K562 (cell line): Measurements from ENCODE around the gene COX20. TPM values are rescaled to one million over a fixed set of nuclear protein-coding genes. Genes with fewer than 3 reads are reported as not detected.

ENCODE experiments used
- CREBBP ChIP-seq: IDR thresholded peaks from one replicate; pipeline ENCODE4 v1.6.1; 2012; ENCODE audit warnings: low read depth, mild to moderate bottlenecking, control low read depth, inconsistent platforms, low read length
- GATA2 ChIP-seq: sonication (generic); formaldehyde crosslinking; IDR thresholded peaks from 2 replicates; pipeline ENCODE4 v1.4.0; 2020; ENCODE audit warnings: mild to moderate bottlenecking, missing genetic modification reagents
- HMGN3 ChIP-seq: IDR thresholded peaks from 2 replicates; pipeline ENCODE4 v1.6.1; 2011; ENCODE audit warnings: borderline replicate concordance, low read depth, mild to moderate bottlenecking, mixed read lengths, low read length; ENCODE audit not compliant: insufficient read length; ENCODE audit errors: extremely low read depth
- KAT7 ChIP-seq: sonication (generic); formaldehyde crosslinking; IDR thresholded peaks from 2 replicates; pipeline ENCODE4 v1.8.0; 2022; ENCODE audit warnings: missing genetic modification reagents, mild to moderate bottlenecking, borderline replicate concordance
- MAZ ChIP-seq, 2 experiments: fragments of 450-650 bp in 1 of 2; sonication (generic) in 1 of 2; formaldehyde crosslinking; IDR thresholded peaks in 1 of 2; conservative IDR thresholded peaks in 1 of 2; 2 replicates each; pipeline versions ENCODE4 v1.4.0 to v1.5.0; 2020; ENCODE audit warnings: mild to moderate bottlenecking in 1 of 2, missing genetic modification reagents in 1 of 2
- MCM2 ChIP-seq: fragments of 450-650 bp; IDR thresholded peaks from 2 replicates; pipeline ENCODE4 v1.6.1; 2017; ENCODE audit warnings: low read depth, mild to moderate bottlenecking
- NFXL1 ChIP-seq: fragments of 450-650 bp; formaldehyde crosslinking; IDR thresholded peaks from 2 replicates; pipeline ENCODE4 v1.4.0; 2021; ENCODE audit warnings: mild to moderate bottlenecking
- PHF8 ChIP-seq: fragments of 200-600 bp; sonication (generic); IDR thresholded peaks from 2 replicates; pipeline ENCODE4 v1.6.1; 2012; ENCODE audit warnings: mixed run types, mild to moderate bottlenecking, inconsistent platforms, low read length, moderate library complexity, borderline replicate concordance
- RHOXF2B ChIP-seq: fragments of 250-450 bp; sonication (Bioruptor Pico); conservative IDR thresholded peaks from 2 replicates; pipeline ENCODE4 v1.5.1; 2021
- SIN3A ChIP-seq, 2 experiments: fragments of 150-350 bp in 1 of 2; IDR thresholded peaks; 2 replicates each; pipeline ENCODE4 v1.6.1; 2011 to 2016; ENCODE audit warnings: borderline replicate concordance in 2 of 2, low read depth in 2 of 2, low read length in 2 of 2, mild to moderate bottlenecking in 2 of 2, moderate library complexity in 2 of 2; ENCODE audit not compliant: control insufficient read depth in 1 of 2
- SMARCA4 ChIP-seq: fragments of 450-650 bp; IDR thresholded peaks from 2 replicates; pipeline ENCODE4 v1.6.1; 2016
- ZNF41 ChIP-seq: fragments of 250-450 bp; sonication (Bioruptor Pico); conservative IDR thresholded peaks from 2 replicates; pipeline ENCODE4 v1.4.0; 2020; ENCODE audit warnings: mild to moderate bottlenecking
- ZNF79 ChIP-seq: fragments of 250-450 bp; sonication (Bioruptor Pico); IDR thresholded peaks from 2 replicates; pipeline ENCODE4 v1.4.0; 2020; ENCODE audit warnings: low read depth, mild to moderate bottlenecking, moderate library complexity
- polyA plus RNA-seq, 8 experiments: library from polyadenylated mRNA; depleted of rRNA in 4 of 8; stranded (reverse) in 5 of 8; unstranded in 3 of 8; fragments of >200 nt; fragmentation: Nextera tagmentation in 2 of 8; fragmentation: Illumina TruSeq in 1 of 8; extraction: Ambion mirVana in 2 of 8; extraction: Trizol in 1 of 8; gene quantifications; 2 replicates each; pipeline versions ENCODE4 v1.2.1 to v1.2.3, GENCODE V29; 2011 to 2014; ENCODE audit warnings: inconsistent platforms in 1 of 8, missing spikeins in 1 of 8
- total RNA-seq, 7 experiments: library from RNA; depleted of rRNA in 6 of 7; stranded (reverse); fragments of >200 nt in 6 of 7; fragmentation: Illumina TruSeq in 2 of 7; extraction: Trizol in 2 of 7; gene quantifications; 2 replicates each; pipeline versions ENCODE4 v1.2.1 to v1.2.3, GENCODE V29; 2011 to 2021; ENCODE audit warnings: low replicate concordance in 1 of 7
- TF ChIP-seq, protein P1 (sequence below): sonication (generic); formaldehyde crosslinking; IDR thresholded peaks from 2 replicates; pipeline ENCODE4 v1.4.0; 2020; ENCODE audit warnings: mild to moderate bottlenecking, missing genetic modification reagents
- TF ChIP-seq, protein P2 (sequence below): fragments of 450-650 bp; formaldehyde crosslinking; IDR thresholded peaks from 2 replicates; pipeline ENCODE4 v1.4.0; 2022; ENCODE audit warnings: mild to moderate bottlenecking, moderate library complexity
- TF ChIP-seq, protein P3 (sequence below): fragments of 250-450 bp; sonication (Bioruptor Pico); IDR thresholded peaks from 2 replicates; pipeline ENCODE4 v1.8.0; 2022; ENCODE audit warnings: moderate library complexity, mild to moderate bottlenecking, inconsistent platforms
- TF ChIP-seq, protein P4 (sequence below): fragments of 250-450 bp; sonication (Bioruptor Pico); IDR thresholded peaks from 2 replicates; pipeline ENCODE4 v1.8.0; 2022; ENCODE audit warnings: moderate library complexity, mild to moderate bottlenecking, inconsistent platforms
- TF ChIP-seq, protein P5 (sequence below): fragments of 250-450 bp; sonication (Bioruptor Pico); IDR thresholded peaks from 2 replicates; pipeline ENCODE4 v1.6.1; 2021; ENCODE audit warnings: mild to moderate bottlenecking
- TF ChIP-seq, protein P6 (sequence below): fragments of 250-450 bp; sonication (Bioruptor Pico); IDR thresholded peaks from 2 replicates; pipeline ENCODE4 v1.5.0; 2020; ENCODE audit warnings: mild to moderate bottlenecking, borderline replicate concordance

The COX20 gene
- total and polyA plus RNA-seq, 9 of the 15 experiments (the other 6 are each of a cell fraction or from before 2014, with no cell fraction given), result 41.5 to 192 (median 84.3) TPM

DNA sequence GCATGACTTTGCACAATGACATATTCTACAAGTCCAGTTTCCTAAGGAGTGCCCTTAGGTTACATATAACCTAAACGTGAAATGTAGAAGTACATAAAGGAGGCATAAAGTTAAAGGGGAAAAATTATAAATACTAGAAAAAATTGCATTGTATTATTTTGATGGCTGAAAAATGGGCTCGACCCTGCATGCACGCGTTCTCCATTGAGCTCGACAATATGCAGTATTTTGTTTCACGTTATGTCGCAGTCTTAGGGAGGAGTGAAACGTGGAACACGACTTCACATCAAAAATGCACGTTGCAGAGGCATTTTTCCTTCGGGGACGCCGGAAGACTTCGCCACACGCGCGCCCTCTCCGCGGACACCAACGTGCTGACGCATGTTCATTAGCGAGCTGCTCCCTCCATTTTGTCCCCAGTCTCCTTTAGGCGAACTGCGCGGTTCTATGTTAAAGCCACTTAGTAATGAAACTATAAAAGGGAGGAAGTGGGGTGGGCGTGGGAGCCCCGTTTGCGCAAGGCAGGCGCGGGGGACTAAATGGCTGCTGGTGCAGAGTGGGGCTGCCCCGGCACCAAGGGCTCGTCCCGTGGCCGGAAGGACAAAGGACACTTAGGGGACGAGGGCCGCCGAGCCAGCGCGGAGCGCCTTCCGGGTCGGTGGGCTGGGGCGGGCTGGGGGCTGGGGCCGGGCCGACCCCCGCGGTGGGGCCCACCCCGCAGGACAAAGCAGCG is 749 bp upstream of the COX20 start (continued):
- TF ChIP-seq, protein P1, sequence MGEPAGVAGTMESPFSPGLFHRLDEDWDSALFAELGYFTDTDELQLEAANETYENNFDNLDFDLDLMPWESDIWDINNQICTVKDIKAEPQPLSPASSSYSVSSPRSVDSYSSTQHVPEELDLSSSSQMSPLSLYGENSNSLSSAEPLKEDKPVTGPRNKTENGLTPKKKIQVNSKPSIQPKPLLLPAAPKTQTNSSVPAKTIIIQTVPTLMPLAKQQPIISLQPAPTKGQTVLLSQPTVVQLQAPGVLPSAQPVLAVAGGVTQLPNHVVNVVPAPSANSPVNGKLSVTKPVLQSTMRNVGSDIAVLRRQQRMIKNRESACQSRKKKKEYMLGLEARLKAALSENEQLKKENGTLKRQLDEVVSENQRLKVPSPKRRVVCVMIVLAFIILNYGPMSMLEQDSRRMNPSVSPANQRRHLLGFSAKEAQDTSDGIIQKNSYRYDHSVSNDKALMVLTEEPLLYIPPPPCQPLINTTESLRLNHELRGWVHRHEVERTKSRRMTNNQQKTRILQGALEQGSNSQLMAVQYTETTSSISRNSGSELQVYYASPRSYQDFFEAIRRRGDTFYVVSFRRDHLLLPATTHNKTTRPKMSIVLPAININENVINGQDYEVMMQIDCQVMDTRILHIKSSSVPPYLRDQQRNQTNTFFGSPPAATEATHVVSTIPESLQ (CRISPR knock-in tag), result no peak; the same call in none of the 2 replicates
- TF ChIP-seq RHOXF2B (CRISPR knock-in tag) (no peak), SIN3A (IDR thresholded peaks at IDR 0.05; ENCODE audit: borderline replicate concordance in 2 of 2, control insufficient read depth in 1 of 2, low read depth in 2 of 2, low read length in 2 of 2) (no peak; a peak in 1 of 4 replicates), PHF8 (peak; percentile 67), MCM2 (no peak), MAZ (CRISPR knock-in tag; conservative IDR thresholded peaks at IDR 0.05 in 1 of 2, IDR thresholded peaks at IDR 0.05 in 1 of 2) (no peak), ZNF41 (0 out of 2 replicates have a peak, but pooled peaks have one; percentile 29), HMGN3 (peak; percentile 75), SMARCA4 (peak; percentile 67), GATA2 (no peak), NFXL1 (CRISPR knock-in tag) (no peak), KAT7 (CRISPR knock-in tag) (no peak), ZNF79 (0 out of 2 replicates have a peak, but pooled peaks have one; percentile 7), CREBBP (no peak)
- TF ChIP-seq, protein P2, sequence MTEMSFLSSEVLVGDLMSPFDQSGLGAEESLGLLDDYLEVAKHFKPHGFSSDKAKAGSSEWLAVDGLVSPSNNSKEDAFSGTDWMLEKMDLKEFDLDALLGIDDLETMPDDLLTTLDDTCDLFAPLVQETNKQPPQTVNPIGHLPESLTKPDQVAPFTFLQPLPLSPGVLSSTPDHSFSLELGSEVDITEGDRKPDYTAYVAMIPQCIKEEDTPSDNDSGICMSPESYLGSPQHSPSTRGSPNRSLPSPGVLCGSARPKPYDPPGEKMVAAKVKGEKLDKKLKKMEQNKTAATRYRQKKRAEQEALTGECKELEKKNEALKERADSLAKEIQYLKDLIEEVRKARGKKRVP, result no peak
- TF ChIP-seq, protein P3, sequence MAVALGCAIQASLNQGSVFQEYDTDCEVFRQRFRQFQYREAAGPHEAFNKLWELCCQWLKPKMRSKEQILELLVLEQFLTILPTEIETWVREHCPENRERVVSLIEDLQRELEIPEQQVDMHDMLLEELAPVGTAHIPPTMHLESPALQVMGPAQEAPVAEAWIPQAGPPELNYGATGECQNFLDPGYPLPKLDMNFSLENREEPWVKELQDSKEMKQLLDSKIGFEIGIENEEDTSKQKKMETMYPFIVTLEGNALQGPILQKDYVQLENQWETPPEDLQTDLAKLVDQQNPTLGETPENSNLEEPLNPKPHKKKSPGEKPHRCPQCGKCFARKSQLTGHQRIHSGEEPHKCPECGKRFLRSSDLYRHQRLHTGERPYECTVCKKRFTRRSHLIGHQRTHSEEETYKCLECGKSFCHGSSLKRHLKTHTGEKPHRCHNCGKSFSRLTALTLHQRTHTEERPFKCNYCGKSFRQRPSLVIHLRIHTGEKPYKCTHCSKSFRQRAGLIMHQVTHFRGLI (CRISPR knock-in tag), result no peak
- TF ChIP-seq, protein P4, sequence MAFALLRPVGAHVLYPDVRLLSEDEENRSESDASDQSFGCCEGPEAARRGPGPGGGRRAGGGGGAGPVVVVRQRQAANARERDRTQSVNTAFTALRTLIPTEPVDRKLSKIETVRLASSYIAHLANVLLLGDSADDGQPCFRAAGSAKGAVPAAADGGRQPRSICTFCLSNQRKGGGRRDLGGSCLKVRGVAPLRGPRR (CRISPR knock-in tag), result no peak
- TF ChIP-seq, protein P5, sequence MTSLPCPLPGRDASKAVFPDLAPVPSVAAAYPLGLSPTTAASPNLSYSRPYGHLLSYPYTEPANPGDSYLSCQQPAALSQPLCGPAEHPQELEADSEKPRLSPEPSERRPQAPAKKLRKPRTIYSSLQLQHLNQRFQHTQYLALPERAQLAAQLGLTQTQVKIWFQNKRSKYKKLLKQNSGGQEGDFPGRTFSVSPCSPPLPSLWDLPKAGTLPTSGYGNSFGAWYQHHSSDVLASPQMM (CRISPR knock-in tag), result no peak
- TF ChIP-seq, protein P6, sequence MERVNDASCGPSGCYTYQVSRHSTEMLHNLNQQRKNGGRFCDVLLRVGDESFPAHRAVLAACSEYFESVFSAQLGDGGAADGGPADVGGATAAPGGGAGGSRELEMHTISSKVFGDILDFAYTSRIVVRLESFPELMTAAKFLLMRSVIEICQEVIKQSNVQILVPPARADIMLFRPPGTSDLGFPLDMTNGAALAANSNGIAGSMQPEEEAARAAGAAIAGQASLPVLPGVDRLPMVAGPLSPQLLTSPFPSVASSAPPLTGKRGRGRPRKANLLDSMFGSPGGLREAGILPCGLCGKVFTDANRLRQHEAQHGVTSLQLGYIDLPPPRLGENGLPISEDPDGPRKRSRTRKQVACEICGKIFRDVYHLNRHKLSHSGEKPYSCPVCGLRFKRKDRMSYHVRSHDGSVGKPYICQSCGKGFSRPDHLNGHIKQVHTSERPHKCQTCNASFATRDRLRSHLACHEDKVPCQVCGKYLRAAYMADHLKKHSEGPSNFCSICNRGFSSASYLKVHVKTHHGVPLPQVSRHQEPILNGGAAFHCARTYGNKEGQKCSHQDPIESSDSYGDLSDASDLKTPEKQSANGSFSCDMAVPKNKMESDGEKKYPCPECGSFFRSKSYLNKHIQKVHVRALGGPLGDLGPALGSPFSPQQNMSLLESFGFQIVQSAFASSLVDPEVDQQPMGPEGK, result peak; percentile 61; the same call in 1 of the 2 replicates
